KMS-11 (cell line): ENCODE measurements around the gene BTN2A1.

ENCODE experiments used
- H2AFZ ChIP-seq: fragments of 200-600 bp; sonication (generic); 2 replicates; pipeline ENCODE4 v1.6.1; 2016; ENCODE audit warnings: antibody characterized with exemption, mixed run types, low read depth
- H3K27ac ChIP-seq: fragments of 200-600 bp; sonication (generic); 2 replicates; pipeline ENCODE4 v1.6.1; 2016; ENCODE audit warnings: mild to moderate bottlenecking, mixed run types
- H3K27me3 ChIP-seq: fragments of 200-600 bp; sonication (generic); 2 replicates; pipeline ENCODE4 v1.6.1; 2017; ENCODE audit warnings: mild to moderate bottlenecking, low read depth, mixed run types, moderate library complexity; ENCODE audit not compliant: insufficient read depth
- H3K36me3 ChIP-seq: fragments of 200-600 bp; sonication (generic); 2 replicates; pipeline ENCODE4 v1.6.1; 2017; ENCODE audit warnings: mild to moderate bottlenecking, mixed run types; ENCODE audit not compliant: insufficient read depth
- H3K4me1 ChIP-seq: fragments of 200-600 bp; sonication (generic); 2 replicates; pipeline ENCODE4 v1.6.1; 2016; ENCODE audit warnings: mild to moderate bottlenecking, low read depth, mixed run types; ENCODE audit not compliant: poor library complexity, severe bottlenecking
- H3K4me2 ChIP-seq: fragments of 200-600 bp; sonication (generic); 2 replicates; pipeline ENCODE4 v1.7.0; 2016; ENCODE audit warnings: mild to moderate bottlenecking, mixed run types
- H3K4me3 ChIP-seq: fragments of 200-600 bp; sonication (generic); IDR thresholded peaks from 2 replicates; pipeline ENCODE4 v1.6.1; 2017; ENCODE audit warnings: low read depth, low read length, mixed read lengths; ENCODE audit not compliant: insufficient read depth
- H3K79me2 ChIP-seq: fragments of 200-600 bp; sonication (generic); 2 replicates; pipeline ENCODE4 v1.6.1; 2016; ENCODE audit warnings: low read depth, mixed run types; ENCODE audit not compliant: insufficient read depth
- H3K9ac ChIP-seq: fragments of 200-600 bp; sonication (generic); 2 replicates; pipeline ENCODE4 v1.6.1; 2016; ENCODE audit warnings: mild to moderate bottlenecking, mixed run types
- H4K20me1 ChIP-seq: fragments of 200-600 bp; sonication (generic); 2 replicates; pipeline ENCODE4 v1.6.1; 2016; ENCODE audit warnings: mild to moderate bottlenecking, mixed run types; ENCODE audit not compliant: insufficient read depth
- CTCF ChIP-seq: fragments of 200-600 bp; sonication (generic); conservative IDR thresholded peaks from 2 replicates; pipeline ENCODE4 v1.6.1; 2017; ENCODE audit warnings: low read depth, mild to moderate bottlenecking, antibody characterized with exemption, low read length, moderate library complexity, mixed read lengths

The BTN2A1 gene

GRCh38 chr6:26470643-26471042 lies 12.9 kb downstream of the BTN2A1 start:
- peaks cover 24% of the 10 kb centered on the region for H3K4me1 ChIP-seq
- no peak overlapping the region for H3K4me2 ChIP-seq
- no peak overlapping the region for H3K27ac ChIP-seq
- H3K27me3 ChIP-seq = no peaks in the 10 kb centered on the region
- H3K36me3 ChIP-seq = peaks cover 3% of the 10 kb centered on the region; the same call in 1 of the 2 replicates
- no peaks in the 10 kb centered on the region for H4K20me1 ChIP-seq
- TF ChIP-seq CTCF = no peak
- H2AFZ ChIP-seq = no peak overlapping the region
- no peak overlapping the region for H3K4me3 ChIP-seq
- no peaks in the 10 kb centered on the region for H3K79me2 ChIP-seq
- H3K9ac ChIP-seq = no peak overlapping the region

GRCh38 chr6:26471970-26472369 lies 14.2 kb downstream of the BTN2A1 start:
- TF ChIP-seq CTCF = no peak
- Histone ChIP-seq H3K4me2 (no peak overlapping the region), H4K20me1 (no peaks in the 10 kb centered on the region), H3K27ac (no peak overlapping the region), H3K9ac (no peak overlapping the region), H2AFZ (no peak overlapping the region), H3K27me3 (no peaks in the 10 kb centered on the region), H3K79me2 (no peaks in the 10 kb centered on the region), H3K36me3 (peaks cover 3% of the 10 kb centered on the region; the same call in 1 of the 2 replicates), H3K4me1 (peaks cover 24% of the 10 kb centered on the region), H3K4me3 (no peak overlapping the region)

- no peak overlapping the region for H3K4me3 ChIP-seq
Observed at GRCh38 chr6:26472549-26473290, 15.0 kb downstream of the BTN2A1 start.

GRCh38 chr6:26473429-26473757 lies 15.6 kb downstream of the BTN2A1 start:
- H3K4me2 ChIP-seq = peak overlapping the region; percentile 61
- no peaks in the 10 kb centered on the region for H4K20me1 ChIP-seq
- no peak for TF ChIP-seq CTCF
- H3K36me3 ChIP-seq = no peaks in the 10 kb centered on the region
- H3K9ac ChIP-seq = peak overlapping the region; percentile 45; the same call in 1 of the 2 replicates
- no peaks in the 10 kb centered on the region for H3K79me2 ChIP-seq
- peak overlapping the region; percentile 69 for H3K27ac ChIP-seq
- H2AFZ ChIP-seq = peak overlapping the region; percentile 51
- peaks cover 24% of the 10 kb centered on the region for H3K4me1 ChIP-seq
- H3K4me3 ChIP-seq = no peak overlapping the region
- no peaks in the 10 kb centered on the region for H3K27me3 ChIP-seq

More at GRCh38 chr6:26472549-26473290, 15.0 kb downstream of the BTN2A1 start:
- TF ChIP-seq CTCF = no peak
- H3K36me3 ChIP-seq = no peaks in the 10 kb centered on the region; the same call in 1 of the 2 replicates
- H4K20me1 ChIP-seq = no peaks in the 10 kb centered on the region
- peak overlapping the region; percentile 69; the same call in 1 of the 2 replicates for H3K27ac ChIP-seq
- H3K4me2 ChIP-seq = peak overlapping the region; percentile 61
- H3K9ac ChIP-seq = peak overlapping the region; percentile 45; the same call in 1 of the 2 replicates
- peaks cover 24% of the 10 kb centered on the region for H3K4me1 ChIP-seq
- H3K27me3 ChIP-seq = no peaks in the 10 kb centered on the region
- H2AFZ ChIP-seq = peak overlapping the region; percentile 51; the same call in 1 of the 2 replicates
- no peaks in the 10 kb centered on the region for H3K79me2 ChIP-seq
